ENCODE data around the gene ASAP3.

DNA sequence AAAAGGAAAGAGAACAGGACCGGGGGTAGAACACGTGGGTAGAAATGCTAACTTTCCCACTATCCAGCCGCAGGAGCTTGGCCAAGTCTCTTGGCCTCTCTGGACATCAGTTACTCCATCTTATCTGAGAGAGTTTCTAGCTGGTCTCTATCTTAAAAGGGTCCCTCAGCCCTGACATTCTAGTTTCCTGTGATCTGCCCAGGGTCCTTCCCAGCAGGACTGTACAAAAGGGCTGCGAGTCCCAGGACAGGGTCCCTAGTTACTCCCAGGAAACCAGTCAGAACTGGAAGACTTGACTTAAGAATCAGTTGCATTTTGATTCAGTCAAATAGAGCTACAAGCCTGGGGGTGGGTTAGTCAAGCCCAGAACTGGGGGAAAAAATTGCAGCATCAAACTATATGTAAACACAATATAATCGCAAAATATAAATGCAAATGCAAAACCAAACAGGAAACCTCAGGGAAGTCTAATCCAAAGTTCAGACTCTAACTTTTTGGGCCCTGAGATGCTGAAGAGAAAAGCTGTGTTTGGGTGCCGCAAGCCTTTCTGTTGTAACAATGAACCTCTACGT lies 2.9 kb downstream of the ASAP3 start:
- TF ChIP-seq CTCF (IDR thresholded peaks at IDR 0.05; ENCODE audit: low read depth, low read length, missing input control) = no peak
- TF ChIP-seq MAX (IDR thresholded peaks at IDR 0.05) = no peak
- TF ChIP-seq TAF1 (conservative IDR thresholded peaks at IDR 0.05) = no peak
- TF ChIP-seq JUND (IDR thresholded peaks at IDR 0.05) = no peak
- no peak for TF ChIP-seq RXRA (IDR thresholded peaks at IDR 0.05)
- TF ChIP-seq RAD21 (IDR thresholded peaks at IDR 0.05) = no peak
- no peak for TF ChIP-seq EGR1 (IDR thresholded peaks at IDR 0.05; ENCODE audit: low read depth in 2 of 2)
